Renal cortical epithelial cell (primary cell): Measurements from ENCODE around the gene KCNQ1. TPM values are rescaled to one million over a fixed set of nuclear protein-coding genes. Genes with fewer than 3 reads are reported as not detected.

Experiments used
- DNase-seq: peaks from one replicate; pipeline ENCODE4 v3.0.0-alpha.2; 2011; ENCODE audit warnings: low read depth
- total RNA-seq: library from RNA; depleted of rRNA; stranded (reverse); fragments of >200 nt; gene quantifications from 2 replicates; pipeline ENCODE4 v1.2.3, GENCODE V29; 2014

Gene KCNQ1
- total RNA-seq, 1 donor from 2014 or later, result 1.1 TPM

GRCh38 chr11:2581151-2581930, 136.5 kb downstream of the KCNQ1 start:
- no peak for DNase-seq

- DNase-seq, result no peak
Observed at GRCh38 chr11:2581931-2582350, 137.1 kb downstream of the KCNQ1 start.

GRCh38 chr11:2582351-2582945, 137.6 kb downstream of the KCNQ1 start:
- DNase-seq, result no peak

GRCh38 chr11:2582946-2583604, 138.3 kb downstream of the KCNQ1 start:
- no peak for DNase-seq

- no peak for DNase-seq
Observed at GRCh38 chr11:2583605-2583958, 138.8 kb downstream of the KCNQ1 start.

GRCh38 chr11:2584434-2584811, 139.6 kb downstream of the KCNQ1 start:
- no peak for DNase-seq

- no peak for DNase-seq
Observed at GRCh38 chr11:2584812-2585565, 140.2 kb downstream of the KCNQ1 start.

GRCh38 chr11:2585566-2586086, 140.8 kb downstream of the KCNQ1 start:
- no peak for DNase-seq

- no peak for DNase-seq
Observed at GRCh38 chr11:2586087-2586792, 141.4 kb downstream of the KCNQ1 start.

GRCh38 chr11:2586793-2587131, 142.0 kb downstream of the KCNQ1 start:
- no peak for DNase-seq

- DNase-seq, result no peak
Observed at GRCh38 chr11:2587132-2587930, 142.5 kb downstream of the KCNQ1 start.

- no peak for DNase-seq
Observed at GRCh38 chr11:2587976-2588748, 143.4 kb downstream of the KCNQ1 start.

GRCh38 chr11:2588809-2589537, 144.2 kb downstream of the KCNQ1 start:
- DNase-seq, result no peak

GRCh38 chr11:2589538-2589934, 144.7 kb downstream of the KCNQ1 start:
- DNase-seq, result no peak

- DNase-seq, result no peak
Observed at GRCh38 chr11:2590131-2590964, 145.5 kb downstream of the KCNQ1 start.

GRCh38 chr11:2590965-2591754, 146.4 kb downstream of the KCNQ1 start:
- DNase-seq, result no peak

GRCh38 chr11:2591805-2592204, 147.0 kb downstream of the KCNQ1 start:
- DNase-seq, result no peak
